ENCODE results near the gene AKAP13.

The AKAP13 gene

GRCh38 chr15:85717212-85717611 is 336.8 kb downstream of the AKAP13 start:
- DNase-seq (ENCODE audit: insufficient read length, low spot score), result no peak
- TF ChIP-seq CTCF (IDR thresholded peaks at IDR 0.05; ENCODE audit: insufficient read depth, missing control alignments), result no peak
- no peak for FAIRE-seq

GRCh38 chr15:85718271-85718971 is 338.0 kb downstream of the AKAP13 start:
- no peak for FAIRE-seq
- no peak for TF ChIP-seq CTCF (IDR thresholded peaks at IDR 0.05; ENCODE audit: insufficient read depth, missing control alignments)
- DNase-seq (ENCODE audit: insufficient read length, low spot score), result no peak

- no peak for TF ChIP-seq CTCF (IDR thresholded peaks at IDR 0.05; ENCODE audit: insufficient read depth, missing control alignments)
- FAIRE-seq (no peak), DNase-seq (ENCODE audit: insufficient read length, low spot score) (no peak)
Measured at GRCh38 chr15:85718981-85719380, 338.6 kb downstream of the AKAP13 start.

- FAIRE-seq (no peak), DNase-seq (ENCODE audit: insufficient read length, low spot score) (no peak)
- TF ChIP-seq CTCF (IDR thresholded peaks at IDR 0.05; ENCODE audit: insufficient read depth, missing control alignments), result no peak
Measured at GRCh38 chr15:85722374-85723152, 342.2 kb downstream of the AKAP13 start.

- DNase-seq (ENCODE audit: insufficient read length, low spot score) (no peak), FAIRE-seq (no peak)
- TF ChIP-seq CTCF (IDR thresholded peaks at IDR 0.05; ENCODE audit: insufficient read depth, missing control alignments), result no peak
Measured at GRCh38 chr15:85723960-85724945, 343.9 kb downstream of the AKAP13 start.

- FAIRE-seq, result no peak
- DNase-seq (ENCODE audit: insufficient read length, low spot score), result no peak
- no peak for TF ChIP-seq CTCF (IDR thresholded peaks at IDR 0.05; ENCODE audit: insufficient read depth, missing control alignments)
Measured at GRCh38 chr15:85725019-85725418, 344.6 kb downstream of the AKAP13 start.

Measured in D721Med (cell line).